Measurements from ENCODE around the gene SSB. TPM values are rescaled to one million over a fixed set of nuclear protein-coding genes. Genes with fewer than 3 reads are reported as not detected.
"Not testable (repeated sequence)": the region's sequence is repeated elsewhere in the genome, so short reads cannot be mapped to it uniquely, and the experiment has no call there.

SSB gene
- total and polyA plus RNA-seq, 8 donors = 14.1 to 59.6 (median 26.1) TPM

GRCh38 chr2:169757356-169757755, 41.3 kb upstream of the SSB start:
- FAIRE-seq (no peak), DNase-seq (no peak), ATAC-seq (no peak)
- no peak overlapping the region for H3K27ac ChIP-seq
- H3K27me3 ChIP-seq = no peaks in the 10 kb centered on the region
- intact Hi-C loops (cut with DNase I) = no loop called here
- H3K36me3 ChIP-seq = no peaks in the 10 kb centered on the region
- TF ChIP-seq, protein P1, sequence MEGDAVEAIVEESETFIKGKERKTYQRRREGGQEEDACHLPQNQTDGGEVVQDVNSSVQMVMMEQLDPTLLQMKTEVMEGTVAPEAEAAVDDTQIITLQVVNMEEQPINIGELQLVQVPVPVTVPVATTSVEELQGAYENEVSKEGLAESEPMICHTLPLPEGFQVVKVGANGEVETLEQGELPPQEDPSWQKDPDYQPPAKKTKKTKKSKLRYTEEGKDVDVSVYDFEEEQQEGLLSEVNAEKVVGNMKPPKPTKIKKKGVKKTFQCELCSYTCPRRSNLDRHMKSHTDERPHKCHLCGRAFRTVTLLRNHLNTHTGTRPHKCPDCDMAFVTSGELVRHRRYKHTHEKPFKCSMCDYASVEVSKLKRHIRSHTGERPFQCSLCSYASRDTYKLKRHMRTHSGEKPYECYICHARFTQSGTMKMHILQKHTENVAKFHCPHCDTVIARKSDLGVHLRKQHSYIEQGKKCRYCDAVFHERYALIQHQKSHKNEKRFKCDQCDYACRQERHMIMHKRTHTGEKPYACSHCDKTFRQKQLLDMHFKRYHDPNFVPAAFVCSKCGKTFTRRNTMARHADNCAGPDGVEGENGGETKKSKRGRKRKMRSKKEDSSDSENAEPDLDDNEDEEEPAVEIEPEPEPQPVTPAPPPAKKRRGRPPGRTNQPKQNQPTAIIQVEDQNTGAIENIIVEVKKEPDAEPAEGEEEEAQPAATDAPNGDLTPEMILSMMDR (IDR thresholded peaks at IDR 0.05) = no peak
- 58 to 66% methylated on average over 3 of the region's 3 CpGs for WGBS, 2 donors
- H3K4me1 ChIP-seq = peaks cover 0 to 6% (median 0%) of the 10 kb centered on the region in 3 donors
- H3K9me3 ChIP-seq = no peaks in the 10 kb centered on the region
- no peak overlapping the region for H3K4me3 ChIP-seq

DNA sequence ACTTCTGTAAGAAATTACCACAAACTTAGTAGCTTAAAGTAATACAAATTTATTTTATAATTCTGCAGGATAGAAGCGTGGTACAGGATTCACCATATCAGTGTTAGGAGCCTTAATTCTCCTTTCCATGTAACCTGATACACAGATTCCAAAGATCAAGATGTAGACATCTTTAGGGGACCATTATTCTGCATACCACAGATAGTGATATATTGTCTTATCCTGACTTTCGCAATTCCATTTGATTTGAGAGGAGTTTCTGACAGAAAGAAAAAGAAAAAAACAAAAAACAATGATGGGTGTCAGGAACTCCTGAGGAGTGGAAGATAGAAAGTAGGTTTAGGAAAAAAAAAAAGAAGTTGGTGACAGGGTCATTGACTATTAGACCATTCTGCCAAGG, 40.9 kb upstream of the SSB start:
- H3K4me3 ChIP-seq = no peak overlapping the region
- no peaks in the 10 kb centered on the region for H3K9me3 ChIP-seq
- peaks cover 0 to 6% (median 0%) of the 10 kb centered on the region in 3 donors for H3K4me1 ChIP-seq
- no peaks in the 10 kb centered on the region for H3K27me3 ChIP-seq
- WGBS, 2 donors = 98 to 100% methylated on average over 2 of the region's 2 CpGs
- TF ChIP-seq, protein P1 (IDR thresholded peaks at IDR 0.05) = no peak
- DNase-seq (no peak), FAIRE-seq (no peak), ATAC-seq (no peak)
- H3K27ac ChIP-seq = no peak overlapping the region
- intact Hi-C loops (cut with DNase I) = no loop called here
- no peaks in the 10 kb centered on the region for H3K36me3 ChIP-seq

GRCh38 chr2:169759987-169760386, 38.7 kb upstream of the SSB start:
- DNase-seq (no peak), FAIRE-seq (no peak), ATAC-seq (no peak)
- TF ChIP-seq, protein P1 (IDR thresholded peaks at IDR 0.05) = no peak
- Histone ChIP-seq H3K27me3 (no peaks in the 10 kb centered on the region), H3K27ac (no peak overlapping the region), H3K4me1 (peaks cover 0 to 6% (median 0%) of the 10 kb centered on the region in 3 donors), H3K4me3 (no peak overlapping the region), H3K9me3 (no peaks in the 10 kb centered on the region), H3K36me3 (no peaks in the 10 kb centered on the region)
- intact Hi-C loops (cut with DNase I) = no loop called here
- WGBS, 2 donors = 67 to 71% methylated on average over 7 of the region's 7 CpGs

DNA sequence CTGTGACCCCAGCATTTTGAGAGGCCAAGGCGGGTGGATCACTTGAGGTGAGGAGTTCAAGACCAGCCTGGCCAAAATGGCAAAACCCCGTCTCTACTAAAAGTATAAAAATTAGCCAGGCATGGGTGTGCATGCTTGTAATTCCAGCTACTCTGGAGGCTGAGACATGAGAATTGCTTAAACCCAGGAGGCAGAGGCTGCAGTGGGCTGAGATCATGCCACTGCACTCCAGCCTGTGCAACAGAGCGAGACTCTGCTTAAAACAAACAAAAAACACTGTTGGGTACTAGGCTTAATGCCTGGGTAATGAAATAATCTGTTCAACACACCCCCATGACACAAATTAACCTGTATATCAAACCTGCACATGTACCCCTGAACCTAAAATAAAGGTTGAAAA, 37.9 kb upstream of the SSB start:
- intact Hi-C loops (cut with DNase I); H3K36me3 ChIP-seq; FAIRE-seq; H3K9me3 ChIP-seq; H3K27ac ChIP-seq; H3K4me1 ChIP-seq; H3K27me3 ChIP-seq; H3K4me3 ChIP-seq; DNase-seq; ATAC-seq: not testable (repeated sequence)
- WGBS, 2 donors = 93 to 100% methylated on average over 3 of the region's 3 CpGs

- H3K9me3 ChIP-seq = no peaks in the 10 kb centered on the region
- TF ChIP-seq, protein P1 (IDR thresholded peaks at IDR 0.05) = no peak
- intact Hi-C loops (cut with DNase I) = no loop called here
- ATAC-seq (peak in 3 of 4 donors; percentile 79 to 89 (median 79)), FAIRE-seq (no peak), DNase-seq (no peak)
- H3K4me3 ChIP-seq = no peak overlapping the region
- 57 to 60% methylated on average over 9 of the region's 9 CpGs for WGBS, 2 donors
- peak overlapping the region in 1 of 4 donors; percentile 17 for H3K27ac ChIP-seq
- H3K36me3 ChIP-seq = no peaks in the 10 kb centered on the region
- H3K4me1 ChIP-seq = peaks cover 0 to 6% (median 0%) of the 10 kb centered on the region in 3 donors
- no peaks in the 10 kb centered on the region for H3K27me3 ChIP-seq
Observed at GRCh38 chr2:169761251-169761969, 37.3 kb upstream of the SSB start.
